Dendritic cell treated with granulocyte-macrophage colony-stimulating factor and Interleukin-4, amounts not matched to agents 40 ng/mL and 50 ng/mL, for 4 days (primary cell): ENCODE measurements around the gene POLR3F.
A peak's percentile ranks its signal among the peaks of the same experiment; 100 is the strongest.

Source experiments
- H3K27ac Mint-ChIP-seq: one replicate; pipeline ENCODE4 v1.8.0; 2022; ENCODE audit warnings: mild to moderate bottlenecking, mixed read lengths
- H3K27me3 Mint-ChIP-seq: one replicate; pipeline ENCODE4 v1.8.0; 2022; ENCODE audit warnings: mild to moderate bottlenecking, mixed read lengths
- H3K36me3 Mint-ChIP-seq: one replicate; pipeline ENCODE4 v1.8.0; 2022; ENCODE audit warnings: low read depth, mixed read lengths
- H3K4me1 Mint-ChIP-seq: one replicate; pipeline ENCODE4 v1.8.0; 2022; ENCODE audit warnings: low read depth, mixed read lengths
- H3K4me3 Mint-ChIP-seq: one replicate; pipeline ENCODE4 v1.8.0; 2022; ENCODE audit warnings: mild to moderate bottlenecking, moderate library complexity, mixed read lengths
- H3K9me3 Mint-ChIP-seq: one replicate; pipeline ENCODE4 v1.8.0; 2022; ENCODE audit warnings: mixed read lengths
- intact Hi-C: fragments of 100-400 bp; cut with micrococcal nuclease; formaldehyde crosslinking; loops from one replicate; pipeline ENCODE4 v1.15.0; 2022

POLR3F gene

GRCh38 chr20:18466894-18467730 is at the start of gene POLR3F, which contains the start of gene DZANK1:
TSS of gene POLR3F (plus strand) at chr20:18467390. CDS start at chr20:18467507, 117 bp downstream.
TSS of gene DZANK1 (minus strand) at chr20:18467030. CDS start at chr20:18465358, 1,672 bp downstream.
- Mint-ChIP-seq H3K9me3 (no peaks in the 10 kb centered on the region), H3K27ac (peak within 1 kb of the TSS; percentile 90), H3K4me1 (peaks cover 17% of the 10 kb centered on the region), H3K4me3 (peak within 1 kb of the TSS; percentile 86), H3K27me3 (no peaks in the 10 kb centered on the region), H3K36me3 (peaks cover 38% of the 10 kb centered on the region)
- intact Hi-C loops: loop anchor here (1.0 to 5.0 kb wide), 6 partner anchors 30 to 180 kb away; partner anchors contain the start of genes RBBP9, SEC23B, SMIM26 and ZNF133

GRCh38 chr20:18421608-18422007 is 45.6 kb upstream of the POLR3F start:
- no peaks in the 10 kb centered on the region for H3K27me3 Mint-ChIP-seq
- no peaks in the 10 kb centered on the region for H3K36me3 Mint-ChIP-seq
- no peaks in the 10 kb centered on the region for H3K4me1 Mint-ChIP-seq
- H3K4me3 Mint-ChIP-seq: no peak overlapping the region
- intact Hi-C loops: no loop called here
- H3K27ac Mint-ChIP-seq: no peak overlapping the region
- no peaks in the 10 kb centered on the region for H3K9me3 Mint-ChIP-seq

GRCh38 chr20:18427214-18427613 is 40.0 kb upstream of the POLR3F start:
- H3K4me3 Mint-ChIP-seq: no peak overlapping the region
- H3K36me3 Mint-ChIP-seq: no peaks in the 10 kb centered on the region
- H3K9me3 Mint-ChIP-seq: no peaks in the 10 kb centered on the region
- intact Hi-C loops: no loop called here
- no peak overlapping the region for H3K27ac Mint-ChIP-seq
- no peaks in the 10 kb centered on the region for H3K4me1 Mint-ChIP-seq
- no peaks in the 10 kb centered on the region for H3K27me3 Mint-ChIP-seq

GRCh38 chr20:18428490-18429173 is 38.6 kb upstream of the POLR3F start:
- intact Hi-C loops: no loop called here
- H3K27ac Mint-ChIP-seq: no peak overlapping the region
- H3K36me3 Mint-ChIP-seq: no peaks in the 10 kb centered on the region

GRCh38 chr20:18430172-18430826 is 36.9 kb upstream of the POLR3F start:
- no peaks in the 10 kb centered on the region for H3K36me3 Mint-ChIP-seq
- H3K27me3 Mint-ChIP-seq: no peaks in the 10 kb centered on the region
- H3K4me3 Mint-ChIP-seq: no peak overlapping the region
- H3K4me1 Mint-ChIP-seq: no peaks in the 10 kb centered on the region
- intact Hi-C loops: no loop called here
- H3K27ac Mint-ChIP-seq: no peak overlapping the region
- H3K9me3 Mint-ChIP-seq: no peaks in the 10 kb centered on the region

More at GRCh38 chr20:18428490-18429173, 38.6 kb upstream of the POLR3F start:
- no peak overlapping the region for H3K4me3 Mint-ChIP-seq
- H3K4me1 Mint-ChIP-seq: no peaks in the 10 kb centered on the region
- H3K9me3 Mint-ChIP-seq: no peaks in the 10 kb centered on the region
- no peaks in the 10 kb centered on the region for H3K27me3 Mint-ChIP-seq

- intact Hi-C loops: no loop called here
- peaks cover 3% of the 10 kb centered on the region for H3K9me3 Mint-ChIP-seq
- no peak overlapping the region for H3K4me3 Mint-ChIP-seq
- peaks cover under 1% of the 10 kb centered on the region for H3K4me1 Mint-ChIP-seq
- H3K36me3 Mint-ChIP-seq: no peaks in the 10 kb centered on the region
- H3K27ac Mint-ChIP-seq: no peak overlapping the region
- no peaks in the 10 kb centered on the region for H3K27me3 Mint-ChIP-seq
Observed at GRCh38 chr20:18431206-18431605, 36.0 kb upstream of the POLR3F start.

GRCh38 chr20:18436847-18437246 is 30.3 kb upstream of the POLR3F start:
- Mint-ChIP-seq H3K27me3 (no peaks in the 10 kb centered on the region), H3K4me3 (no peak overlapping the region), H3K9me3 (peaks cover 9% of the 10 kb centered on the region), H3K27ac (peak overlapping the region; percentile 79), H3K4me1 (peaks cover 9% of the 10 kb centered on the region), H3K36me3 (no peaks in the 10 kb centered on the region)
- intact Hi-C loops: no loop called here

- Mint-ChIP-seq H3K27me3 (no peaks in the 10 kb centered on the region), H3K36me3 (no peaks in the 10 kb centered on the region), H3K9me3 (peaks cover 9% of the 10 kb centered on the region), H3K4me3 (no peak overlapping the region), H3K4me1 (peaks cover 9% of the 10 kb centered on the region), H3K27ac (no peak overlapping the region)
- intact Hi-C loops: no loop called here
Observed at GRCh38 chr20:18440403-18440802, 26.8 kb upstream of the POLR3F start.

GRCh38 chr20:18443886-18444285 is 23.3 kb upstream of the POLR3F start:
- intact Hi-C loops: no loop called here
- no peaks in the 10 kb centered on the region for H3K36me3 Mint-ChIP-seq
- H3K4me1 Mint-ChIP-seq: no peaks in the 10 kb centered on the region
- no peaks in the 10 kb centered on the region for H3K9me3 Mint-ChIP-seq
- no peaks in the 10 kb centered on the region for H3K27me3 Mint-ChIP-seq
- no peak overlapping the region for H3K4me3 Mint-ChIP-seq
- H3K27ac Mint-ChIP-seq: no peak overlapping the region

- H3K4me3 Mint-ChIP-seq: no peak overlapping the region
- no peaks in the 10 kb centered on the region for H3K4me1 Mint-ChIP-seq
- no peaks in the 10 kb centered on the region for H3K27me3 Mint-ChIP-seq
- no peak overlapping the region for H3K27ac Mint-ChIP-seq
- intact Hi-C loops: no loop called here
- H3K36me3 Mint-ChIP-seq: no peaks in the 10 kb centered on the region
- peaks cover 8% of the 10 kb centered on the region for H3K9me3 Mint-ChIP-seq
Observed at GRCh38 chr20:18456600-18456999, 10.6 kb upstream of the POLR3F start.

- no peaks in the 10 kb centered on the region for H3K9me3 Mint-ChIP-seq
- intact Hi-C loops: loop anchor here (2.0 to 5.0 kb wide), 4 partner anchors 31 to 178 kb away; partner anchors contain the start of genes RBBP9, SMIM26 and ZNF133
- peaks cover 17% of the 10 kb centered on the region for H3K4me1 Mint-ChIP-seq
- no peaks in the 10 kb centered on the region for H3K27me3 Mint-ChIP-seq
- H3K36me3 Mint-ChIP-seq: peaks cover 23% of the 10 kb centered on the region
- H3K27ac Mint-ChIP-seq: no peak overlapping the region
- no peak overlapping the region for H3K4me3 Mint-ChIP-seq
Observed at GRCh38 chr20:18465536-18466200, 1.5 kb upstream of the POLR3F start.

- Mint-ChIP-seq H3K27ac (peak overlapping the region; percentile 90), H3K27me3 (no peaks in the 10 kb centered on the region)
- intact Hi-C loops: loop anchor here (2.0 to 5.0 kb wide), 4 partner anchors 30 to 179 kb away; partner anchors contain the start of genes RBBP9, SMIM26 and ZNF133
Observed at GRCh38 chr20:18466574-18466893, 656 bp upstream of the POLR3F start.

GRCh38 chr20:18477218-18477617 is 10.0 kb downstream of the POLR3F start:
- no peaks in the 10 kb centered on the region for H3K27me3 Mint-ChIP-seq
- no peaks in the 10 kb centered on the region for H3K9me3 Mint-ChIP-seq
- no peaks in the 10 kb centered on the region for H3K4me1 Mint-ChIP-seq
- H3K27ac Mint-ChIP-seq: no peak overlapping the region
- H3K4me3 Mint-ChIP-seq: no peak overlapping the region
- peaks cover 91% of the 10 kb centered on the region for H3K36me3 Mint-ChIP-seq
- intact Hi-C loops: no loop called here

More at GRCh38 chr20:18466574-18466893, 656 bp upstream of the POLR3F start:
- Mint-ChIP-seq H3K36me3 (peaks cover 32% of the 10 kb centered on the region), H3K4me1 (peaks cover 17% of the 10 kb centered on the region), H3K9me3 (no peaks in the 10 kb centered on the region), H3K4me3 (peak overlapping the region; percentile 86)
